HepG2 (cell line): ENCODE measurements around the gene SGF29. TPM values are rescaled to one million over a fixed set of nuclear protein-coding genes. Genes with fewer than 3 reads are reported as not detected.

Source experiments
- ATAC-seq: fragments of 200-7000 bp; cut with Tn5 transposase; 3 replicates; pipeline ENCODE4 v1.9.1; 2020; ENCODE audit warnings: mild to moderate bottlenecking, moderate library complexity
- BruUV-seq: library from RNA; stranded (reverse); fragments of 400-500 nt; replicated peaks from 2 replicates; lab custom pipeline; 2021; lab: Mats Ljungman, UMichigan
- CTCF ChIA-PET: fragments of 300-600 bp; formaldehyde crosslinking; extraction: SDS; loops from one replicate; lab custom pipeline; 2021; ENCODE audit warnings: low total read pairs, inconsistent platforms, low intra/inter-chr PET ratio; lab: Yijun Ruan, JAX
- POLR2A ChIA-PET: fragments of 350-600 bp; sonication (Branson Sonifier 250); formaldehyde crosslinking; loops from one replicate; lab custom pipeline; 2020; ENCODE audit warnings: antibody characterized with exemption, inconsistent platforms; lab: Yijun Ruan, JAX
- DNase-seq: peaks from one replicate; pipeline ENCODE4 v3.0.0-alpha.2; 2015; ENCODE audit warnings: low spot score
- FAIRE-seq: peaks from 3 replicates; lab custom pipeline; 2011; peaks lifted over from hg19 to GRCh38; lab: Jason Lieb, UNC
- H2AFZ ChIP-seq: one replicate; pipeline ENCODE4 v1.6.1; 2011; ENCODE audit warnings: low read length, inconsistent platforms
- H3K27ac ChIP-seq: fragments of 300-600 bp; 3 replicates; pipeline ENCODE4 v1.8.0; 2011; ENCODE audit warnings: mixed run types, mild to moderate bottlenecking, mixed read lengths, low read length, inconsistent platforms; ENCODE audit not compliant: insufficient read depth; ENCODE audit errors: extremely low read length
- H3K27me3 ChIP-seq, 2 experiments: fragments of 200-600 bp in 1 of 2; 2 replicates in 1 of 2; 3 replicates in 1 of 2; pipeline versions ENCODE4 v1.6.0 to v1.8.0; 2011; ENCODE audit warnings: low read length in 2 of 2, mild to moderate bottlenecking in 2 of 2, moderate library complexity in 2 of 2, inconsistent platforms in 1 of 2; ENCODE audit not compliant: insufficient read depth in 2 of 2, control insufficient read depth in 1 of 2
- H3K36me3 ChIP-seq, 2 experiments: fragments of 200-600 bp in 1 of 2; replicated peaks in 1 of 2; 2 replicates in 1 of 2; 3 replicates in 1 of 2; pipeline versions ENCODE4 v1.5.1 to v1.8.0; 2011; ENCODE audit warnings: low read length in 2 of 2, inconsistent platforms in 1 of 2; ENCODE audit not compliant: insufficient read depth in 2 of 2, control insufficient read depth in 1 of 2
- H3K4me1 ChIP-seq: 2 replicates; pipeline ENCODE4 v1.5.1; 2012; ENCODE audit warnings: low read length, inconsistent platforms; ENCODE audit not compliant: insufficient read depth
- H3K4me2 ChIP-seq: 2 replicates; pipeline ENCODE4 v1.6.0; 2011; ENCODE audit warnings: low read depth, low read length, inconsistent platforms
- H3K4me3 ChIP-seq, 3 experiments: fragments of 200-600 bp in 1 of 3; sonication (generic), shearing (Covaris generic) in 1 of 3; replicated peaks in 1 of 3; 2 replicates each; pipeline ENCODE4 v1.5.1; 2011 to 2016; ENCODE audit warnings: low read length in 3 of 3, inconsistent platforms in 2 of 3, low read depth in 2 of 3, mild to moderate bottlenecking in 2 of 3, control low read depth in 1 of 3, mixed read lengths in 1 of 3; ENCODE audit not compliant: insufficient read depth in 1 of 3
- H3K79me2 ChIP-seq: one replicate; pipeline ENCODE4 v1.6.1; 2011; ENCODE audit warnings: low read length, inconsistent platforms; ENCODE audit not compliant: insufficient read depth
- H3K9ac ChIP-seq: 2 replicates; pipeline ENCODE4 v1.6.0; 2011; ENCODE audit warnings: mild to moderate bottlenecking, low read depth, low read length, inconsistent platforms; ENCODE audit not compliant: insufficient read depth
- H3K9me3 ChIP-seq: 2 replicates; pipeline ENCODE4 v1.5.1; 2012; ENCODE audit warnings: mild to moderate bottlenecking, low read length
- H4K20me1 ChIP-seq: 2 replicates; pipeline ENCODE4 v1.6.0; 2011; ENCODE audit warnings: inconsistent platforms, mild to moderate bottlenecking, low read length, moderate library complexity; ENCODE audit not compliant: insufficient read depth
- GFI1 ChIP-seq: sonication (generic); formaldehyde crosslinking; IDR thresholded peaks from 2 replicates; pipeline ENCODE4 v1.5.0; 2020; ENCODE audit warnings: missing genetic modification reagents, mild to moderate bottlenecking, borderline replicate concordance
- HNRNPLL ChIP-seq: fragments of 200-400 bp; formaldehyde crosslinking; IDR thresholded peaks from 2 replicates; pipeline ENCODE4 v1.6.1; 2017; ENCODE audit warnings: mild to moderate bottlenecking, low read depth, low read length; ENCODE audit not compliant: poor library complexity, severe bottlenecking
- NR2F2 ChIP-seq: IDR thresholded peaks from 2 replicates; pipeline ENCODE4 v1.6.1; 2012; ENCODE audit warnings: low read depth, inconsistent platforms, borderline replicate concordance
- RELA ChIP-seq: sonication (generic); formaldehyde crosslinking; IDR thresholded peaks from 2 replicates; pipeline ENCODE4 v1.4.0; 2020; ENCODE audit warnings: missing genetic modification reagents
- RFX3 ChIP-seq: IDR thresholded peaks from 2 replicates; pipeline ENCODE4 v1.6.1; 2016; ENCODE audit warnings: missing biosample characterization, missing genetic modification reagents
- RNF2 ChIP-seq: fragments of 450-650 bp; conservative IDR thresholded peaks from 2 replicates; pipeline ENCODE4 v1.6.1; 2016; ENCODE audit warnings: low read depth
- ZNF224 ChIP-seq: sonication (generic); formaldehyde crosslinking; IDR thresholded peaks from 2 replicates; pipeline ENCODE4 v1.5.0; 2020; ENCODE audit warnings: mild to moderate bottlenecking, missing genetic modification reagents
- ZNF251 ChIP-seq: sonication (generic); formaldehyde crosslinking; IDR thresholded peaks from 2 replicates; pipeline ENCODE4 v1.9.0; 2021; ENCODE audit warnings: mild to moderate bottlenecking, missing genetic modification reagents
- ZNF558 ChIP-seq: sonication (generic); formaldehyde crosslinking; IDR thresholded peaks from 2 replicates; pipeline ENCODE4 v1.9.0; 2022; ENCODE audit warnings: mild to moderate bottlenecking, missing genetic modification reagents, borderline replicate concordance
- ZNF574 ChIP-seq: sonication (generic); formaldehyde crosslinking; IDR thresholded peaks from 2 replicates; pipeline ENCODE4 v1.4.0; 2020; ENCODE audit warnings: missing genetic modification reagents
- ZNF770 ChIP-seq: sonication (generic); formaldehyde crosslinking; IDR thresholded peaks from 2 replicates; pipeline ENCODE4 v1.5.0; 2020; ENCODE audit warnings: mild to moderate bottlenecking, missing genetic modification reagents
- WGBS: methylation state at CpG from one replicate; pipeline ENCODE4 v1.1.6; 2017; ENCODE audit warnings: low lambda C conversion rate; 5-methylcytosine and 5-hydroxymethylcytosine counted together
- in situ Hi-C: cut with HindIII; loops from 2 replicates; pipeline ENCODE4 v1.10.0; 2017; ENCODE audit warnings: low pct_unique_long_range_greater_than_20kb; ENCODE audit not compliant: extremely low pct_ligation_motif_present
- intact Hi-C: fragments of 100-400 bp; cut with micrococcal nuclease; formaldehyde crosslinking; loops from one replicate; pipeline ENCODE4 v1.10.0; 2022; ENCODE audit not compliant: unreplicated experiment
- polyA plus RNA-seq, 8 experiments: library from polyadenylated mRNA; depleted of rRNA in 3 of 8; stranded (reverse) in 7 of 8; unstranded in 1 of 8; fragments of >200 nt; fragmentation: Illumina TruSeq in 4 of 8; extraction: Trizol in 4 of 8; gene quantifications; 2 replicates each; pipeline versions ENCODE4 v1.2.1 to v1.2.3, GENCODE V29; 2011 to 2016; ENCODE audit warnings: low read depth in 4 of 8, missing spikeins in 1 of 8, mixed read lengths in 1 of 8; ENCODE audit not compliant: insufficient read depth in 1 of 8
- total RNA-seq, 5 experiments: library from RNA; depleted of rRNA; stranded (reverse); fragments of >200 nt; fragmentation: Illumina TruSeq; extraction: Trizol; gene quantifications; 2 replicates each; pipeline ENCODE4 v1.2.3, GENCODE V29; 2016; ENCODE audit warnings: low read depth in 1 of 5
- TF ChIP-seq, protein P1 (sequence below): sonication (generic); formaldehyde crosslinking; IDR thresholded peaks from 2 replicates; pipeline ENCODE4 v1.5.0; 2020; ENCODE audit warnings: missing genetic modification reagents
- TF ChIP-seq, protein P2 (sequence below): sonication (generic); formaldehyde crosslinking; IDR thresholded peaks from 2 replicates; pipeline ENCODE4 v1.4.0; 2020; ENCODE audit warnings: missing genetic modification reagents, borderline replicate concordance
- TF ChIP-seq, protein P3 (sequence below): sonication (generic); formaldehyde crosslinking; IDR thresholded peaks from 2 replicates; pipeline ENCODE4 v1.5.1; 2020; ENCODE audit warnings: mild to moderate bottlenecking, moderate library complexity, missing genetic modification reagents

Gene SGF29
- total and polyA plus RNA-seq, 2 of the 13 experiments (the other 11 are each of a cell fraction or from before 2014, with no cell fraction given): 5.0 to 29.4 TPM

GRCh38 chr16:28586466-28586865 lies 32.7 kb downstream of the SGF29 start:
- in situ Hi-C loops: no loop called here
- CTCF ChIA-PET: no interaction called here

More at GRCh38 chr16:28586466-28586865, 32.7 kb downstream of the SGF29 start:
- H3K9ac ChIP-seq: no peak overlapping the region
- ATAC-seq (no peak), FAIRE-seq (no peak), DNase-seq (no peak)
- no peaks in the 10 kb centered on the region; the same call in 1 of the 2 replicates for H4K20me1 ChIP-seq
- peaks cover 32 to 67% of the 10 kb centered on the region in 2 experiments for H3K36me3 ChIP-seq
- no peaks in the 10 kb centered on the region for H3K79me2 ChIP-seq
- intact Hi-C loops: no loop called here
- peaks cover under 1% of the 10 kb centered on the region; the same call in 1 of the 2 replicates for H3K4me1 ChIP-seq
- no peak overlapping the region for H3K4me3 ChIP-seq
- TF ChIP-seq, protein P1, sequence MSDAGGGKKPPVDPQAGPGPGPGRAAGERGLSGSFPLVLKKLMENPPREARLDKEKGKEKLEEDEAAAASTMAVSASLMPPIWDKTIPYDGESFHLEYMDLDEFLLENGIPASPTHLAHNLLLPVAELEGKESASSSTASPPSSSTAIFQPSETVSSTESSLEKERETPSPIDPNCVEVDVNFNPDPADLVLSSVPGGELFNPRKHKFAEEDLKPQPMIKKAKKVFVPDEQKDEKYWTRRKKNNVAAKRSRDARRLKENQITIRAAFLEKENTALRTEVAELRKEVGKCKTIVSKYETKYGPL (CRISPR knock-in tag): no peak
- TF ChIP-seq ZNF251 (CRISPR knock-in tag) (no peak), ZNF558 (CRISPR knock-in tag) (no peak), GFI1 (no peak), ZNF224 (CRISPR knock-in tag) (no peak), RELA (CRISPR knock-in tag) (no peak), RFX3 (CRISPR knock-in tag) (no peak), NR2F2 (no peak), ZNF574 (CRISPR knock-in tag) (no peak), RNF2 (no peak), ZNF770 (CRISPR knock-in tag) (no peak), HNRNPLL (no peak)
- TF ChIP-seq, protein P2, sequence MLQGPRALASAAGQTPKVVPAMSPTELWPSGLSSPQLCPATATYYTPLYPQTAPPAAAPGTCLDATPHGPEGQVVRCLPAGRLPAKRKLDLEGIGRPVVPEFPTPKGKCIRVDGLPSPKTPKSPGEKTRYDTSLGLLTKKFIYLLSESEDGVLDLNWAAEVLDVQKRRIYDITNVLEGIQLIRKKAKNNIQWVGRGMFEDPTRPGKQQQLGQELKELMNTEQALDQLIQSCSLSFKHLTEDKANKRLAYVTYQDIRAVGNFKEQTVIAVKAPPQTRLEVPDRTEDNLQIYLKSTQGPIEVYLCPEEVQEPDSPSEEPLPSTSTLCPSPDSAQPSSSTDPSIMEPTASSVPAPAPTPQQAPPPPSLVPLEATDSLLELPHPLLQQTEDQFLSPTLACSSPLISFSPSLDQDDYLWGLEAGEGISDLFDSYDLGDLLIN (CRISPR knock-in tag): no peak
- TF ChIP-seq, protein P3, sequence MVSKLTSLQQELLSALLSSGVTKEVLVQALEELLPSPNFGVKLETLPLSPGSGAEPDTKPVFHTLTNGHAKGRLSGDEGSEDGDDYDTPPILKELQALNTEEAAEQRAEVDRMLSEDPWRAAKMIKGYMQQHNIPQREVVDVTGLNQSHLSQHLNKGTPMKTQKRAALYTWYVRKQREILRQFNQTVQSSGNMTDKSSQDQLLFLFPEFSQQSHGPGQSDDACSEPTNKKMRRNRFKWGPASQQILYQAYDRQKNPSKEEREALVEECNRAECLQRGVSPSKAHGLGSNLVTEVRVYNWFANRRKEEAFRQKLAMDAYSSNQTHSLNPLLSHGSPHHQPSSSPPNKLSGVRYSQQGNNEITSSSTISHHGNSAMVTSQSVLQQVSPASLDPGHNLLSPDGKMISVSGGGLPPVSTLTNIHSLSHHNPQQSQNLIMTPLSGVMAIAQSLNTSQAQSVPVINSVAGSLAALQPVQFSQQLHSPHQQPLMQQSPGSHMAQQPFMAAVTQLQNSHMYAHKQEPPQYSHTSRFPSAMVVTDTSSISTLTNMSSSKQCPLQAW (CRISPR knock-in tag): no peak
- BruUV-seq: no TSS peak
- POLR2A ChIA-PET: interaction anchor here (2.1 kb wide), 1 partner anchor 11 kb away, joined by 7 read pairs; the partner anchor contains the start of gene SULT1A2
- H3K9me3 ChIP-seq: no peaks in the 10 kb centered on the region
- H3K27me3 ChIP-seq: no peaks in the 10 kb centered on the region
- no peak overlapping the region for H3K27ac ChIP-seq
- WGBS: 97% methylated on average over 3 of the region's 3 CpGs
- no peak overlapping the region for H2AFZ ChIP-seq
- no peak overlapping the region for H3K4me2 ChIP-seq
